SK-N-MC (cell line): ENCODE data around the gene STAT4.

Experiments used
- EZH2 ChIP-seq: fragments of 200-600 bp; sonication (generic); IDR thresholded peaks from one replicate; pipeline ENCODE4 v1.6.1; 2017; ENCODE audit warnings: antibody characterized with exemption
- FOXP2 ChIP-seq: optimal IDR thresholded peaks from 2 replicates; pipeline ENCODE3; 2011; ENCODE audit warnings: mild to moderate bottlenecking, moderate library complexity; ENCODE audit not compliant: insufficient read depth; ENCODE audit errors: extremely low read length, control extremely low read depth
- POLR2AphosphoS5 ChIP-seq: IDR thresholded peaks from 2 replicates; pipeline ENCODE4 v1.6.1; 2012; ENCODE audit warnings: mild to moderate bottlenecking, low read depth, low read length, borderline replicate concordance

DNA sequence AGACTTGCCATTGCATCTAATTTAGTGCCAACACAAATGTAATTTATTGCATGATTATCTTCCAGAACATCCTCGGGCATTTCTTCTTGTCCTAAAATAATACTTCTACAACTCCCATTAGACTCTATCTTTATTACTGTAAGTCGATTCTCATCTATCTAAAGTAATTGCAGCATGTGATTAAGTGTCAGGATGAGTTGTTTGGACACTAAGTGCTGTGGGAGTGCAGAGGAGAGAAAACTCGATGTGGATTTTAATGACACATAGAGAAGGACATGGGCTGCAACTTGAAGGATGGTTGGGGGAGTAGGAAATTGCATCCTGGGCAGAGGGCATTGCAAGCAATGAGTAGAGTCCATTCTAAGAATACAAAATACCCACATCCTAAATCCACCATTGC lies 33.5 kb downstream of the STAT4 start:
- no peak for TF ChIP-seq POLR2AphosphoS5
- TF ChIP-seq EZH2, result no peak
- TF ChIP-seq FOXP2, result no peak
